GM18507 (cell line): ENCODE data around the gene PHGDH.
"Not testable (repeated sequence)": the region's sequence is repeated elsewhere in the genome, so short reads cannot be mapped to it uniquely, and the experiment has no call there.

Experiments
- DNase-seq: peaks from one replicate; pipeline ENCODE4 v3.0.0; 2011; ENCODE audit warnings: low read depth; ENCODE audit not compliant: insufficient read length; ENCODE audit errors: extremely low spot score
- FAIRE-seq: peaks from 2 replicates; lab custom pipeline; 2011; peaks lifted over from hg19 to GRCh38; lab: Jason Lieb, UNC

PHGDH gene

GRCh38 chr1:119782631-119783325 lies 71.0 kb downstream of the PHGDH start:
- no peak for FAIRE-seq
- DNase-seq: no peak

DNA sequence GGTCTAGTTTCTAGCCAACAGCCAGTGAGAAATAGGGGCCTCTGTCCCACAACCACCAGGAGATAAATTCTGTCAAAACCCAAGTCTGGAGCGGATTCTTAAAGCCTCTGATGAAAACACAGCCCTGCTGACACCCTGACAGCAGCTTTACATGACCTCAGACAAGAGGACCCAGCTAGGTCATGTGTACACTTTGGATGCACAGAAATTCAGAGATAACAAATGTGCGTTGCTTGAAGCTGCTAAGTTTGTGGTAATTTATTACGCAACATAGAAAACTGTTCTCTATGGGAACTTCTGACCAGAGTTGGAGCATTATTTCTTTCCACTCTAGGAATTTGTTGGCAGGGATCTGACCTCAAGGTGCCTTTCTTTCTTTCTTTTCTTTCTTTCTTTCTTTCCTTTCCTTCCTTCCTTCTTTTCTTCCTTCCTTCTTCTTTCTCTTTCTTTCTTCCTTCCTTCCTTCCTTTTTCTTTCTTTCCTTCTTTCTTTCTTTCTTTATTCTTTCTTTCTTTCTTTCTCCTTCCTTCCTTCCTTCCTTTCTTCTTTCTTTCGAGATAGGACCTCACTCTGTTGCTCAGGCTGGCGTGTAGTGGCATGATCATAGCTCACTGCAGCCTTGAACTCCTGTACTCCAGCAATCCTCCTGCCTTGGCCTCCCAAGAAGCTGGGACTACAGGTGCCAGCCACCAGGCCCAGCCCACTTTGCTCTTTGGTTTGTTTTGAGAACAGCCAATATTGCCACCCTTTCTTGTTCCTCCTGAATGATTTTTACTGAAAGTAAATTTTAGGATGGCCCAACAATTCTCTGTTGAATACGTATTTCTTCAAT lies 71.8 kb downstream of the PHGDH start:
- DNase-seq: no peak
- FAIRE-seq: no peak

GRCh38 chr1:119784191-119784781 lies 72.6 kb downstream of the PHGDH start:
- DNase-seq (no peak), FAIRE-seq (no peak)

DNA sequence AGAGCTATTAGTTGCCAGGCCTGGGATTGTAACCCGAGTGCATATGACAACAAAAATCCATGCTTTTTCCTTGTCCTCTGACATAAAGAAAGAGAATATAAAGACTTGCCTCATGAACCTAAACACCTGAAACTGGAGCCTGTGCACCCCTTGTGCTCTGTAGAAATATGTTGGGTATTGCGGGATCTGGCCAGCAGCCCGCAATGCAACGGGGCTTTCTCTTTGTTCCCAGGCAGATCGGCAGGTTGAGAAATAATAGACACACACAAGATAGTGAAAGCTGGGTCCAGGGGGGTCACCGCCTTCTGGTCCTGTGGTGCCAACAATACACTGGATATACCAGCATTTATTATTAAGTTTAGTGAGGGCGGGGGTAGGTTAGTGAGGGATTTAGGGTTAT lies 74.3 kb downstream of the PHGDH start:
- FAIRE-seq: not testable (repeated sequence)

GRCh38 chr1:119786473-119787050 lies 74.8 kb downstream of the PHGDH start:
- not testable (repeated sequence) for DNase-seq, FAIRE-seq

More for the DNA sequence above, 74.3 kb downstream of the PHGDH start:
- not testable (repeated sequence) for DNase-seq

GRCh38 chr1:119787776-119788175 lies 76.0 kb downstream of the PHGDH start:
- DNase-seq: no peak

DNA sequence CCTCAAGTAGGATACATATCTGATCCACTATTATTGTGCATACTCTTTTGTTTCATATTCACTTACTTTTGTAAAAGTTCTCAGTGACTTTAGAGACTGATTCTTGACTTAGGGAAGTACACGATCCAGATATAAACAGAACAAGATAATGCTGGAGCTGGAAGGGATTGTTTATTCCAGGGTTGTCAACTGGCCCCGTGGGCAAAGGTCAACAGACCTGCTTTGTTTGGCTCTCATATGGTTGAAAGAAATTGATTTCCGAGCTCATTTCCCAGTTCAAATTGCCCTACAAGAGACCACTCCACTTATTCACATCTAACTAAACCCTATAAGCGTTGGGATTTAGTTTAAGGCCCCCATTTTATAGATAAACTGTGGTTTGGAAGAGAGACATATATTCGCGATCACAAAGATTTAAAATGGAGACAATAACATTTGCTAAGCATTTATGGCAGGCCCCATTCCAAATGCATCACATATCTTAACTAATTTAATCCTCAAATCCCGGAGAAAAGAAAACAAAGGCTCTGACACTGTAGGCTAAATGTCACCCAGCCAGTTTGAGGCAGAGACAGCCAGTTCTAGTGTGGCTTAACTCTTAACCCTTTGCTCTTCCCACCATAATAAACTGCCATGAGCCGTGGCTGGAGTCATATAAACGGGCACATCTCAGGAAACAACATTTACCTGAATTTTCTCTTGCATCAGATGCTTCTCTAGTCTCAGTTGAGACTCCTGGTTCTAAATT lies 78.9 kb downstream of the PHGDH start:
- no peak for DNase-seq
- FAIRE-seq: no peak

More at GRCh38 chr1:119787776-119788175, 76.0 kb downstream of the PHGDH start:
- FAIRE-seq: no peak

DNA sequence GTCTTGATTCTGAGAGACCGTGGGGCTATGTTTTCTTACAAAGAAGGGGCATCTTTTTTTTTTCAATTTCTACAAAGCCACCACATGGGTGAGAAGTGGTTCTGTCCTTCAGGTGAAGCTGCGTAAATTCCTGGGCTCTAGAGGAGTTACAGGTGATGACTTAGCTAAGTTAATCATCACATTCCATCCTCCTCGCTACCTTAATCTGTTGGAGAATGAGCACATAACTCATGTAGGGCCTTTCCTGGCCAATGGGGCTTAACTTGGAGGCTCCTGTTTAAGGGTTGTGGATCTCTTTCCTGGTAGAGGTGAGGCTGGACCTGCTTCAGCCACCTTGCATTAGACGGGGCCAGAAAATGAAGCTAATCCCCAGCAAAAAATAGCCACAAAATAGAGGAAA lies 79.6 kb downstream of the PHGDH start:
- no peak for FAIRE-seq

More for the DNA sequence above, 79.6 kb downstream of the PHGDH start:
- no peak for DNase-seq
